Fibroblast of skin of right biceps (primary cell): ENCODE results near the gene CD80.
"Not testable (repeated sequence)": the region's sequence is repeated elsewhere in the genome, so short reads cannot be mapped to it uniquely, and the experiment has no call there.

Experiments used
- DNase-seq: peaks from one replicate; pipeline ENCODE4 v3.0.0-alpha.2; 2013

CD80 gene

GRCh38 chr3:119559441-119559963 lies at the start of gene CD80:
CD80 (minus strand) TSS chr3:119559614; CDS start chr3:119557728, 1,886 bp downstream.
- DNase-seq = peak; percentile 34

GRCh38 chr3:119608405-119609000 lies 49.1 kb upstream of the CD80 start:
- no peak for DNase-seq

GRCh38 chr3:119604878-119605277 lies 45.5 kb upstream of the CD80 start:
- peak; percentile 75 for DNase-seq

- DNase-seq = no peak
Observed at GRCh38 chr3:119602676-119603075, 43.3 kb upstream of the CD80 start.

- no peak for DNase-seq
Observed at GRCh38 chr3:119601154-119601553, 41.7 kb upstream of the CD80 start.

GRCh38 chr3:119600732-119601131 lies 41.3 kb upstream of the CD80 start:
- no peak for DNase-seq

GRCh38 chr3:119599558-119600174 lies 40.3 kb upstream of the CD80 start:
- no peak for DNase-seq

GRCh38 chr3:119598410-119599098 lies 39.1 kb upstream of the CD80 start:
- DNase-seq = no peak

GRCh38 chr3:119597548-119598288 lies 38.3 kb upstream of the CD80 start, which contains the start of gene PLA1A:
PLA1A (plus strand) TSS chr3:119597885; CDS start chr3:119597914, 29 bp downstream.
- no peak for DNase-seq

- no peak for DNase-seq
Observed at GRCh38 chr3:119596398-119596797, 37.0 kb upstream of the CD80 start.

- no peak for DNase-seq
Observed at GRCh38 chr3:119595639-119596334, 36.4 kb upstream of the CD80 start.

- not testable (repeated sequence) for DNase-seq
Observed at GRCh38 chr3:119594929-119595328, 35.5 kb upstream of the CD80 start.

- peak; percentile 19 for DNase-seq
Observed at GRCh38 chr3:119594066-119594465, 34.7 kb upstream of the CD80 start.

GRCh38 chr3:119592861-119593260 lies 33.4 kb upstream of the CD80 start:
- no peak for DNase-seq

- peak; percentile 10 for DNase-seq
Observed at GRCh38 chr3:119590706-119591105, 31.3 kb upstream of the CD80 start.

GRCh38 chr3:119589102-119589773 lies 29.8 kb upstream of the CD80 start:
- DNase-seq = no peak

- peak; percentile 26 for DNase-seq
Observed at GRCh38 chr3:119588112-119588511, 28.7 kb upstream of the CD80 start.

- DNase-seq = peak; percentile 59
Observed at GRCh38 chr3:119586733-119587172, 27.3 kb upstream of the CD80 start.

GRCh38 chr3:119585856-119586570 lies 26.6 kb upstream of the CD80 start:
- peak; percentile 73 for DNase-seq

- no peak for DNase-seq
Observed at GRCh38 chr3:119585208-119585607, 25.8 kb upstream of the CD80 start.

- DNase-seq = no peak
Observed at GRCh38 chr3:119582178-119582577, 22.8 kb upstream of the CD80 start.
